Measurements from ENCODE around the gene PLXNA2.

Gene PLXNA2

DNA sequence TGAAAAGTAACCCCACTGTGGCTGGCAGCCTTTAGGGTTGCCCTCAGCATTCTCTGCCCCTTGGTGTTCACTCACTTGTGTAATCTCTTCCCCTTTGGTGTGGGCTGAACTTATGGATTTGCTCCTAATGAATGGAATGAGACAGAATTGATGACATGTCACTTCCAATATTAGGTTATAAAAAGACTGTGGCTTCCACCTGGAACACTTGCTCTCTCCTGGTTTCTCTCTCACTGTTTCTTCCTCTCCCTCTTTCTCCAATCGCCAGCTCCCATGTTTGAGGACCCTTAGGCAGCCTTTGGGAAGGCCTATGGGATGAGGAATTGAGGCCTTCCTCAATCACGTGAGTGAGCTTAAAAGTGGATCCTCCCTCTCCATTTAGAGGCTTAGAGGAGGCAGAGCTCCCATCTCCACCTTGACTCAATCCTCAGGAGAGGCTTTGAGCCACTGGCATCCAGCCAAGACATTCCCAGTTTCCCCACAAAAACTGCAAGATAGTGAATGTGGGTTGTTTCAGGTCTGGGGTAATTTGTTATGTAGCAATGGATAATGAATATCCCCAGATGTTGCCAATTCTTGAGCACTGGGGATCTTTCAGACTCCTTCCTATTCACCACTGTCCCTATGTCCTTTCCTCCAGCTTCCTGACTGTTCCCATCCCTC lies 237.8 kb downstream of the PLXNA2 start:
- DNase-seq, result no peak

DNA sequence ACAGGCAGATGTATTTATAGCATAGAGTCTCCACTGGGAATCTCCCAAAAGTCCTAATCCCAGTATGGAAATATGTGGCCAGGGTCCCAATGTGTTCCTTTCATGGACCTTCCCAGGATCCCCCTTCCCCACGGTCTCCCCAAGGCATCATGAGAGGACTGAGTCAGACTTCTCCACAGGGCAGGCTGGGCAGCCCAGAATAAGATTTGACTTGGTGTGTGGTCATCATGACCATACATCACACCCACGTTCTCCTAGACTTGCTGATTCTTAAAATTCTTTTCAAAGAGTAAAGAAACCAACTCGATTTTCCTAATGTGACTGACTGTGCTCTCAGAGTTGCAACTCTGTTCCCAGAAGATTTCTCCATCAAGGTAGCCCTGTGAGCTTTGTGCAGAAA lies 239.3 kb downstream of the PLXNA2 start:
- no peak for DNase-seq

DNA sequence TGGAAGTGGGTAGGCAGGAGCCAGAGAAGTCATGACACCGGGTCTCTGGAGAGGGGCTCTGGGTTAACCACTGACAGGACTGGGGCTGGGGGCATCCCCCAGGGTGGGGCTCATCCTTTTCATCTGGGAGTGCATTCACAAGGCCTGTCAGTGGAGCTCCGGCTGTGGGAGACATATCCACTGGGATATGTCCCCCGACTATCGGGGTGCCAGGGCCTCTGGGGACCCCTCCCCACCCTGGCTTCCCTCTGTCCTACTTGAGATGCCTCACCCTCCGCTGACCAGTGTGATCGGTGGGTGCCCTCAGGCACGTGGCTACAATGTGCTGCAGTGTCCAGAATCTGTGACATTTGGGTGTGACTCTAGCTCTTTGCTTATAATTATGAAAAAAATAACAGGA lies 240.9 kb downstream of the PLXNA2 start:
- no peak for DNase-seq

GRCh38 chr1:208002672-208003071 lies 241.5 kb downstream of the PLXNA2 start:
- no peak for DNase-seq

GRCh38 chr1:208002078-208002477 lies 242.1 kb downstream of the PLXNA2 start:
- DNase-seq, result no peak

- DNase-seq, result no peak
Observed at GRCh38 chr1:208000504-208000903, 243.7 kb downstream of the PLXNA2 start.

DNA sequence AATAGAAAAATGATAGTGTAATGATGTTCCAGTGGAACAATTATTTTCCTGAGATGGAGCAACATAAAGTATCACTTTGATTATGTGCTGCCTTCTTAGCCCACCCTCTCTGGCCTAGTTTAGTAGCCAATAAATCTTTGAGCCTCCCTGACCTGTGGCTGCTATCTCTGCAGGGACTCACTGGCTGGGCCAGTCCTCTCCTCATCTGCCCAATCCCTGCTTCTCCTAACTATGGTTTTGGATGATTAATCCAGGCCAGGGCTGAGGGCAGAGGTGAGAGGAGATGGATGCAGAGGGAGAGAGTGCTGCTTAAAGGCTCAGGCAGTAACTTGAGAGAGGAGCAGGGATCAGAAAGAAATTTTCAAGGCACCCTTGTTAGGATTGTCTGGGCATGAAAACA lies 244.2 kb downstream of the PLXNA2 start:
- DNase-seq, result no peak

GRCh38 chr1:207999274-207999915 lies 244.8 kb downstream of the PLXNA2 start:
- no peak for DNase-seq

DNA sequence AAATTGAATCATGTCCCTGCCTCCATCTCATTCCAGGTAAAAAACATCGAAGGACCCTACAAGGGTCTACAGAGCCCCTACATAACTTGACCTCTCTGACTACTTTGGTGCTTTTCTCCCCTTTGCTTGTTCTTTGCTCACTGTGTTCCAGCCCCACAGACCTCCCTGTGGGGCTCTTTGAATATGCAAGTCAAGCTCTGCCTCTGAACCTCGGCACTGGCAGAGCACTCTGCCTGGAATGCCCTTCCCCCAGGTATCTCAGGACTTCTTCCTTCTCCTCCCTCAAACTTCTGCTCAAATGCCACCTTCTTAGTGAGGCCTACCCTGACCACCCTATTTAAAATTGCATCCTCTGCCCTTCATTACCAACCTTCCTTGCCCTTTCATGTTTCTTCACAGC lies 245.5 kb downstream of the PLXNA2 start:
- no peak for DNase-seq

DNA sequence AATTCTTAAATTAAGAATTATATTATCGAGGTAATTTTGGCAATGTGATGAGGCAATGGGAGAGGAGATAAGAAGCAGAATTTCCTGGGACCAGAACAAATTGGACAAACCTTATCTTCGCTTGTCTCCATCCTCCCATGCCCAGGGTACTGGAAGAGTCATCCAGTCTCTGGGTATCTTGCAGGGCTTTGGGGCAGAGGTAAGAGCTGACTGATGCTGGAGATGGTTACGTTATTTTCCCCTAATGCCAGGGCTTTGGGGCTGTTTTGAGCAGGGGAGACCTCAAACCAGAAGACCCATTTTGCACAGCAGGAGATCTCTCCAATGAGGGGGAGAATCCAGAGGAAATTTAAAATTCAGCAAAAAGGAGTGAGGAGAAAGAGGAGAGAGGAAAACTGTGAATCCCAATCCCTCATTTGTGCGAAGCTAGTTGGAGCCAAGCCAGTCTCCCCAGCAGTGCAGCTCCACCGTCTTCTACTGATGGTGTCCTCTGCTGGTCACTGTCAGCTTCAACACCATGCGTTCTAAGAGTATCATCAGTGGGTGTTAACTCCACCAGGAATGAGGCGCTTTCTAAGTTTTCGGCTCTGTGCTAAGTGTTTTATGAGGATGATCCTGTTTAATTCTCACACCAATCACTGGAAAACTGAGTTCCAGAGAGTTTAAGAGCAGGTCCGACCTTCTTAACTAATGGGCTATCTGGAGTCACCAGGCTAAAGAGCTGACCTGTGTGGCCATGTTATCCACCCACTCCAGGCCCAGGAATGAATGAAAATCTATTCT lies 246.5 kb downstream of the PLXNA2 start:
- DNase-seq, result peak; percentile 74 to 77

DNA sequence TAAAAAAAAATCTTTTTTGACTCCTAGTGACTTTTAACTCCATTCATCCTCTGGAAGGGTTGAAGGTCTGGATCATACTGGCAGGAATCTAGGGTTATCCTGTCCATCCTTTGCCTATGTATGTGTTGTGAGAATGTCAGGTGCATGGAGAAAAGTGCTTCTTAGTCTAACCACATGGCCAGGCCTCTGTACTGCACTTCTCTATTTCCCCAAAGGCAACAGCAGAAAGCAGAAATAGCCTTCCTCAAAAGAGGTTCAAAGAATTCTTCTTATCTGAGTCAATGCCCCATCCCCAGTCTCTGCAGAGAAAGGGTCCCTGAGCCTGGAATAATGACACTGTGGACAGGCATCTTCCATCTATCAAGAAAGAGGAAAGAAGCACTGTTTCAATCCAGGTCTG lies 247.5 kb downstream of the PLXNA2 start:
- DNase-seq, result peak; percentile 72 to 84

GRCh38 chr1:207995576-207995975 lies 248.6 kb downstream of the PLXNA2 start:
- DNase-seq, result no peak

DNA sequence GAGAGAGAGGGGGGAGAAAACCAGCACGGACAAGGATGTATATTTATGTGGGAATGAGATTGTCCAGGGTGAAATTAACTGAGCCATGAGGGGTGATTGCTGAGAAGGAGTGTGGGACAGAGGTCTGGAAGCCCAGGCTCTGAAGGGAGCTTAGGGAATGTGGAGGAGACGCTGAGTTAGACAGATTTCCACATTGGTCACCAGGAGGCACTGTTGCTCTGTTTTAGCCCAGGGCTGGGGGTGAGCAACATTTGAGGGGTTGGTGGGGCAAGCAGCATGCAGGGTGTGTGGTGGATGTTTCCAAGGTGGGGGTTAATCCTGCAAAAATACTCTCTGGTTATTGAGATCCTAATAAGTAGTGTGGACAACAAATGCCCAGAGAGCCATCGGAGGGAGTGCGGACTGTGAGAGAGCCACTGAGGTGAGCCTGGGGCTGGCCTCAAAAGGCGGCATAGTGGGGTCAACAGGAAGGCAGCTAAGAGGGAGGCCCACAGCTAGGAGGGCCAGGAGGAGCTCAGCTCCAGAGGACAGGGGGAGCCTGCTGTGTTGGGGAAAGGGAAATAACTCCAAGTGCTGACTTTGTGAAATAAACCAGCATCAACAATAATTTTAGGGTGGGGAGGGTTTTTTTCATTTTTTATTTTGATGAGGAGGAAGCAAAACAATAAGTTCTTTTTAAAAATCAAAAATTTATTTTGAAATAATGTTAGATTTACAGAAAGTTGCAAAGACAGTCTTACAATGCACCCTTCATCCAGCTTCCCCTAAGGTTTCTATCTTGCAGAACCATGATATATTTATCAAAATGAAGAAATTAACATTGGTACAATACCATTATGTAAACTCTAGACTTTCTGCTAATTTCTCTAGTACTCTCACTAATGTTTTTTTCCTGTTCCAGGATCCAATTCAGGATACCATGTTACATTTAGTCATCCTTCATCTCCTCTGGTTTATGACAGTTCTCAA lies 250.4 kb downstream of the PLXNA2 start:
- peak in 1 of 2 experiments; percentile 5 for DNase-seq

DNA sequence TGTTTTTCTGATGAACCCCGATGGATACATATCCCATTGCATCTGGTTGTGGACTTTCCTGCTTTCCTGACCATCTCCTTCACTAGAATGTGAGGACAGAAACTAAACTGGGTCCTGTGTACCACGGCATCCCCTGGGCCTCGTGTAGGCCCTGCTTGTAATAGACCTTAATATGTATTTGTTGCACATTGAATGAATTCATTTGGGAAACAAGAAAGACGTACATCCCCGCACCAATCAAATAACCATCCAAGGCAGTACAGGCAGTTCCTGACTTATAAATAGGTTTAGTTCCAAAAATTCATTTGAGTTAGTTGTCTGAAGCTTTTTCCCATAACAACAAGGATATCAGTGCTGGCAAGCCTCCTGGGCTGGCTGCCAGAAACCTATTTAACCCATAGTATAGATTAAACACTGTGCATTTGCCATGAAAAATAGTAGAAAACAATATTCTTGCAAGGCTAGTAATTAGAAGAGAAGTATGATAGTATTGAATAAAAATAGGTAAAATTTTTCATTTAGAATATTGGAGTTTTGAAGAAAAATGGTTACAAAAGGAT lies 251.4 kb downstream of the PLXNA2 start:
- DNase-seq, result no peak

GRCh38 chr1:207991583-207992026 lies 252.6 kb downstream of the PLXNA2 start:
- DNase-seq, result no peak

DNA sequence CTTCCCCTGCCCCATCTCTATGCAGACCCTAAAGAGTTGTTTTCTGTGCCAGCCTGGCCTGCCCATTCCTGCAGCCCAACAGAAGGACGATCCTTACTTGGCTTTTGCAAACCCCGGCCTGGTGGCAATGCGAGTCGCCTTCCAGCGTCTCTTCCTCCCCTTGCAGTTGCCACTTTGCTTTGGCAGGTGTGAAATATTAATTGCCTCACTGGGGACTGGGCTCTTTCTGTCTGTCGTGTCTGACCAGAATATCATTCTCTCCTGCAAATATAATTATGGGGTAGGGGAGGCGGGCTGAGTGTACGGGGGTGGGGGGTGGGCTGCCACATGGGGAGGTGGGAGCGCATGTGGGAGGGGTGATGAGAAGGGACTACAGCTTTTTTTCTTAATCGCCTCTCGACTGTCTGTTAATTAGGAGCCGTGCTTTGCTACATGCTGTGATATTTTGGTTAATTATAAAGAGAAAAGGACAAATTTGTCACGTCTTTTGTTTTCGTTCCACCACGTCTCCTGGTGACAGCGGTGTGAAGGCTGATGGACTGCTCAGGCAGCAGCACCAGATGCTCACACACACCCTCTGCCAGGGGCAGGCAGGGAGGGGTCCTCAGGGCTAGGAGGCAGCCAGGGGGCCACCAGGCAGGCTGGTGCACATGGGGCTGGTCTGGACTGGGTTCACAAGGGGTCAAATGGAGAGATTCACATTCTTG lies 253.2 kb downstream of the PLXNA2 start:
- no peak for DNase-seq

GRCh38 chr1:207990455-207990854 lies 253.7 kb downstream of the PLXNA2 start:
- DNase-seq, result no peak

GRCh38 chr1:207988326-207989165 lies 255.6 kb downstream of the PLXNA2 start:
- DNase-seq, result peak in 1 of 2 experiments; percentile 9

GRCh38 chr1:207987164-207987563 lies 257.0 kb downstream of the PLXNA2 start:
- DNase-seq, result no peak

GRCh38 chr1:207985996-207986395 lies 258.2 kb downstream of the PLXNA2 start:
- DNase-seq, result no peak

Data from Kasumi-1 (cell line).